Body of pancreas (tissue), 4 donors: ENCODE measurements around the gene RHOBTB3. TPM values are rescaled to one million over a fixed set of nuclear protein-coding genes. Genes with fewer than 3 reads are reported as not detected.

Experiments
- ATAC-seq: fragments of 150-250 bp; one replicate; pipeline ENCODE4 v1.9.1; 2016
- DNase-seq, 4 donors: peaks; one replicate each; pipeline ENCODE4 v3.0.0-alpha.2; 2019
- H3K27ac ChIP-seq, 4 donors: fragments of 200-600 bp; sonication (generic); 1 replicate in 3 of 4; 2 replicates in 1 of 4; pipeline versions ENCODE4 v1.5.1 to v1.6.1; 2016 to 2019; ENCODE audit warnings: mild to moderate bottlenecking in 1 of 4, mixed read lengths in 1 of 4, moderate library complexity in 1 of 4
- H3K27me3 ChIP-seq, 2 donors: fragments of 200-600 bp; sonication (generic); one replicate each; pipeline ENCODE4 v1.6.0; 2016; ENCODE audit warnings: mild to moderate bottlenecking in 1 of 2
- H3K36me3 ChIP-seq, 2 donors: fragments of 200-600 bp; sonication (generic); replicated peaks in 1 of 2; 2 replicates each; pipeline ENCODE4 v1.5.1; 2016; ENCODE audit warnings: low read depth in 2 of 2; ENCODE audit not compliant: insufficient read depth in 1 of 2
- H3K4me1 ChIP-seq: fragments of 200-600 bp; sonication (generic); one replicate; pipeline ENCODE4 v1.6.0; 2016
- H3K4me3 ChIP-seq, 2 donors: fragments of 200-600 bp; sonication (generic); 1 replicate in 1 of 2; 2 replicates in 1 of 2; pipeline ENCODE4 v1.5.1; 2016 to 2019
- H3K9me3 ChIP-seq, 3 donors: fragments of 200-600 bp; sonication (generic); 1 replicate in 2 of 3; 2 replicates in 1 of 3; pipeline ENCODE4 v1.5.1; 2016
- CTCF ChIP-seq, 7 experiments: fragments of 450-650 bp in 4 of 7; fragments of 200-600 bp in 3 of 7; sonication (generic) in 3 of 7; IDR thresholded peaks; one replicate each; pipeline ENCODE4 v1.5.1; 2016 to 2019; ENCODE audit warnings: antibody characterized with exemption in 7 of 7
- POLR2A ChIP-seq, 3 donors: fragments of 450-650 bp; IDR thresholded peaks; one replicate each; pipeline ENCODE4 v1.6.1; 2016; ENCODE audit warnings: antibody characterized with exemption in 3 of 3, mild to moderate bottlenecking in 2 of 3
- whole genome bisulfite sequencing, 2 donors: methylation state at CpG; one replicate each; pipeline ENCODE4 v1.1.5; 2017; 5-methylcytosine and 5-hydroxymethylcytosine counted together
- intact Hi-C: fragments of 100-400 bp; cut with DNase I; formaldehyde crosslinking; loops from one replicate; pipeline ENCODE4 v1.15.1; 2023
- total RNA-seq, 2 donors: library from RNA; depleted of rRNA; stranded (reverse); fragments of >200 nt; gene quantifications; one replicate each; pipeline ENCODE4 v1.1.0, GENCODE V29; 2016

The RHOBTB3 gene
- total RNA-seq, 2 donors from 2014 or later: 153 to 196 TPM

DNA sequence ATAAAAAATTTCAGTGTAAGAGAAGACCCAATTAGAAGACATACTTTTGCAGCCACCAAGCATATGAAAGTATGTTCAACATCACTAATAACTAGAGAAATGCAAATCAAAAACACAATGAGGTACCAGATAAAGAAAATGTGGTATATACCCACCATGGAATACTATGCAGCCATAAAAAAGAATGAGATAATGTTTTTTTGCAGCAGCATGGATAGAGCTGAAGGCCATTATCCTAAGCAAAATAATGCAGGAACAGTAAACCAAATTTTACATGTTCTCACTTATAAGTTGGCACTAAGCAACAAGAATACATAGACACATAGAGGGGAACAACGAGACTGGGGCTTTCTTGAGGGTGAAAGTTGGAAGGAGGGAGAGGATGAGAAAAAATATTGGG, 41.5 kb upstream of the RHOBTB3 start:
- no peak overlapping the region for H3K4me3 ChIP-seq
- H3K9me3 ChIP-seq: no peaks in the 10 kb centered on the region
- ATAC-seq: no peak
- no peak for DNase-seq
- intact Hi-C loops: no loop called here
- H3K36me3 ChIP-seq: no peaks in the 10 kb centered on the region
- 97 to 100% methylated on average over 1 of the region's 1 CpG for WGBS, 2 donors
- no peaks in the 10 kb centered on the region for H3K27me3 ChIP-seq
- TF ChIP-seq POLR2A (IDR thresholded peaks at IDR 0.05) (no peak), CTCF (IDR thresholded peaks at IDR 0.05) (no peak)
- no peak overlapping the region for H3K27ac ChIP-seq
- H3K4me1 ChIP-seq: no peaks in the 10 kb centered on the region

- Histone ChIP-seq H3K27me3 (no peaks in the 10 kb centered on the region), H3K9me3 (no peaks in the 10 kb centered on the region), H3K4me1 (no peaks in the 10 kb centered on the region), H3K27ac (no peak overlapping the region), H3K4me3 (no peak overlapping the region), H3K36me3 (no peaks in the 10 kb centered on the region)
- no peak for TF ChIP-seq CTCF (IDR thresholded peaks at IDR 0.05)
- no peak for TF ChIP-seq POLR2A (IDR thresholded peaks at IDR 0.05)
- ATAC-seq (no peak), DNase-seq (no peak)
- intact Hi-C loops: no loop called here
Measured at GRCh38 chr5:95690333-95690732, 40.8 kb upstream of the RHOBTB3 start.

GRCh38 chr5:95697781-95698681, 33.1 kb upstream of the RHOBTB3 start:
- no peaks in the 10 kb centered on the region for H3K9me3 ChIP-seq
- no peaks in the 10 kb centered on the region for H3K4me1 ChIP-seq
- ATAC-seq (no peak), DNase-seq (no peak)
- TF ChIP-seq POLR2A (IDR thresholded peaks at IDR 0.05): no peak
- no peak for TF ChIP-seq CTCF (IDR thresholded peaks at IDR 0.05)
- H3K27me3 ChIP-seq: no peaks in the 10 kb centered on the region
- 53 to 68% methylated on average over 7 of the region's 7 CpGs for WGBS, 2 donors
- no peak overlapping the region for H3K27ac ChIP-seq
- H3K4me3 ChIP-seq: no peak overlapping the region
- no peaks in the 10 kb centered on the region for H3K36me3 ChIP-seq
- intact Hi-C loops: no loop called here

DNA sequence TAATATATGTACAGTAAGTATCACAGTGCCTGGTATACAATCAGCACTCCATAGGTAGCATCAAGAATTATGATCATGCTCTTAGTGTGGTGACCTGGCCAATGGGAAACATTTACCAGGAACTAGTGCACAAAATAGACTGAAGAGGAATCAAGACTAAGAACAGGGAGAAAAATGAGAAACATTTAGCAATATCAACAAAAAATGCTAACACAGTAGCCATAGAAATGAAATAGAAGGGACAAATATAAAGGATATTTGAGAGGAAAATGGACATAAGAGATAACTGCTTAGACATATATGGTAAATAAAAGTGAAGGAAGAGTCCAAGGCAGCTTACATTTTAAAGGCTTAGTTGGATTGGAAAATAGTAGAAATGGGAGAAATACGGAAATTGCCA, 31.8 kb upstream of the RHOBTB3 start:
- no peak overlapping the region for H3K27ac ChIP-seq
- no peak overlapping the region for H3K4me3 ChIP-seq
- no peaks in the 10 kb centered on the region for H3K27me3 ChIP-seq
- no peaks in the 10 kb centered on the region for H3K36me3 ChIP-seq
- 95 to 100% methylated on average over 1 of the region's 1 CpG for WGBS, 2 donors
- DNase-seq (no peak), ATAC-seq (no peak)
- intact Hi-C loops: no loop called here
- TF ChIP-seq POLR2A (IDR thresholded peaks at IDR 0.05) (no peak), CTCF (IDR thresholded peaks at IDR 0.05) (no peak)
- H3K9me3 ChIP-seq: no peaks in the 10 kb centered on the region
- no peaks in the 10 kb centered on the region for H3K4me1 ChIP-seq

GRCh38 chr5:95701074-95701473, 30.1 kb upstream of the RHOBTB3 start:
- no peak overlapping the region for H3K4me3 ChIP-seq
- TF ChIP-seq CTCF (IDR thresholded peaks at IDR 0.05): no peak
- no peak for TF ChIP-seq POLR2A (IDR thresholded peaks at IDR 0.05)
- intact Hi-C loops: no loop called here
- no peaks in the 10 kb centered on the region for H3K9me3 ChIP-seq
- ATAC-seq: no peak
- H3K36me3 ChIP-seq: no peaks in the 10 kb centered on the region
- H3K27ac ChIP-seq: no peak overlapping the region
- no peak for DNase-seq
- no peaks in the 10 kb centered on the region for H3K27me3 ChIP-seq
- H3K4me1 ChIP-seq: no peaks in the 10 kb centered on the region
